Natural killer cell (primary cell): Measurements from ENCODE around the gene BRPF3. TPM values are rescaled to one million over a fixed set of nuclear protein-coding genes. Genes with fewer than 3 reads are reported as not detected.

Experiments
- ATAC-seq, 3 donors: fragments of 150-1000 bp in 2 of 3; fragments of 200-7000 bp in 1 of 3; cut with Tn5 transposase; 1 replicate in 1 of 3; 2 replicates in 2 of 3; pipeline ENCODE4 v1.10.0; 2021; ENCODE audit warnings: mild to moderate bottlenecking in 2 of 3, moderate library complexity in 2 of 3
- DNase-seq, 2 donors: peaks; one replicate each; pipeline versions ENCODE4 v3.0.0 to v3.0.0-alpha.2; 2013 to 2021; ENCODE audit warnings: mixed read lengths in 1 of 2
- H3K27ac ChIP-seq: one replicate; pipeline ENCODE4 v1.5.1; 2013; ENCODE audit warnings: mild to moderate bottlenecking, low read length
- H3K27me3 ChIP-seq: one replicate; pipeline ENCODE4 v1.6.1; 2013; ENCODE audit warnings: low read length; ENCODE audit not compliant: control insufficient read depth, insufficient read depth
- H3K36me3 ChIP-seq: one replicate; pipeline ENCODE4 v1.6.1; 2013; ENCODE audit warnings: low read length; ENCODE audit not compliant: control insufficient read depth, insufficient read depth
- H3K4me1 ChIP-seq: one replicate; pipeline ENCODE4 v1.6.1; 2013; ENCODE audit warnings: low read length; ENCODE audit not compliant: control insufficient read depth, insufficient read depth
- H3K4me3 ChIP-seq: one replicate; pipeline ENCODE4 v1.5.1; 2013; ENCODE audit warnings: low read length
- H3K9me3 ChIP-seq: one replicate; pipeline ENCODE4 v1.6.1; 2013; ENCODE audit warnings: low read length; ENCODE audit not compliant: control insufficient read depth, insufficient read depth
- H3K27ac Mint-ChIP-seq, 2 donors: one replicate each; pipeline ENCODE4 v1.8.0; 2022; ENCODE audit warnings: mild to moderate bottlenecking in 2 of 2, mixed read lengths in 2 of 2, moderate library complexity in 1 of 2
- H3K27me3 Mint-ChIP-seq, 2 donors: one replicate each; pipeline ENCODE4 v1.8.0; 2022; ENCODE audit warnings: low read depth in 2 of 2, mixed read lengths in 2 of 2
- H3K36me3 Mint-ChIP-seq: one replicate; pipeline ENCODE4 v1.8.0; 2022; ENCODE audit warnings: mixed read lengths
- H3K4me1 Mint-ChIP-seq, 2 donors: one replicate each; pipeline ENCODE4 v1.8.0; 2022; ENCODE audit warnings: mixed read lengths in 2 of 2
- H3K4me3 Mint-ChIP-seq: one replicate; pipeline ENCODE4 v1.8.0; 2022; ENCODE audit warnings: mild to moderate bottlenecking, moderate library complexity, mixed read lengths
- H3K9me3 Mint-ChIP-seq, 2 donors: one replicate each; pipeline ENCODE4 v1.8.0; 2022; ENCODE audit warnings: mixed read lengths in 2 of 2
- CTCF ChIP-seq: fragments of 200-600 bp; IDR thresholded peaks from one replicate; pipeline ENCODE4 v1.8.0; 2022; ENCODE audit warnings: antibody characterized with exemption
- WGBS: methylation state at CpG from one replicate; pipeline ENCODE4 v1.1.7; 2013; ENCODE audit warnings: missing lambda C conversion rate; ENCODE audit not compliant: insufficient coverage; 5-methylcytosine and 5-hydroxymethylcytosine counted together
- intact Hi-C: fragments of 100-400 bp; cut with micrococcal nuclease; formaldehyde crosslinking; loops from one replicate; pipeline ENCODE4 v1.14.2; 2022
- total RNA-seq, 4 donors: library from RNA; stranded (reverse); fragments of 120-200 nt in 1 of 4; gene quantifications; one replicate each; pipeline versions ENCODE4 v1.2.3 to v1.2.4, GENCODE V29; 2013 to 2022

The BRPF3 gene
- total RNA-seq, 3 donors from 2014 or later (not counting 1 experiment from before 2014, with no cell fraction given), result 46.0 to 58.5 (median 57.4) TPM

GRCh38 chr6:36239774-36240173 lies 43.2 kb downstream of the BRPF3 start:
- TF ChIP-seq CTCF, result no peak
- Histone ChIP-seq H3K27me3 (no peaks in the 10 kb centered on the region), H3K9me3 (no peaks in the 10 kb centered on the region), H3K27ac (no peak overlapping the region), H3K36me3 (no peaks in the 10 kb centered on the region), H3K4me3 (no peak overlapping the region), H3K4me1 (peaks cover 7% of the 10 kb centered on the region)
- H3K27ac Mint-ChIP-seq, result no peak overlapping the region
- peaks cover 10 to 19% of the 10 kb centered on the region in 2 donors for H3K4me1 Mint-ChIP-seq
- DNase-seq (no peak), ATAC-seq (no peak)
- WGBS, result 88% methylated on average over 5 of the region's 5 CpGs
- no peaks in the 10 kb centered on the region for H3K9me3 Mint-ChIP-seq
- H3K4me3 Mint-ChIP-seq, result no peak overlapping the region
- H3K27me3 Mint-ChIP-seq, result peaks cover 0 to 9% of the 10 kb centered on the region in 2 donors
- no peaks in the 10 kb centered on the region for H3K36me3 Mint-ChIP-seq
- intact Hi-C loops, result no loop called here

- Mint-ChIP-seq H3K9me3 (no peaks in the 10 kb centered on the region), H3K27ac (peak overlapping the region in 1 of 2 donors; percentile 22), H3K27me3 (peaks cover 0 to 9% of the 10 kb centered on the region in 2 donors), H3K4me1 (peaks cover 15 to 18% of the 10 kb centered on the region in 2 donors), H3K36me3 (no peaks in the 10 kb centered on the region), H3K4me3 (no peak overlapping the region)
- peaks cover 19% of the 10 kb centered on the region for H3K4me1 ChIP-seq
- H3K27ac ChIP-seq, result no peak overlapping the region
- intact Hi-C loops, result no loop called here
- H3K36me3 ChIP-seq, result no peaks in the 10 kb centered on the region
- H3K9me3 ChIP-seq, result no peaks in the 10 kb centered on the region
- H3K4me3 ChIP-seq, result no peak overlapping the region
- DNase-seq (no peak), ATAC-seq (no peak)
- TF ChIP-seq CTCF, result no peak
- H3K27me3 ChIP-seq, result no peaks in the 10 kb centered on the region
- WGBS, result 5% methylated on average over 10 of the region's 10 CpGs
Measured at GRCh38 chr6:36241728-36242127, 45.2 kb downstream of the BRPF3 start.

GRCh38 chr6:36242161-36242560 lies 45.6 kb downstream of the BRPF3 start:
- H3K9me3 ChIP-seq, result no peaks in the 10 kb centered on the region
- DNase-seq, result no peak
- H3K4me1 ChIP-seq, result peaks cover 22% of the 10 kb centered on the region
- peaks cover 0 to 12% of the 10 kb centered on the region in 2 donors for H3K27me3 Mint-ChIP-seq
- no peaks in the 10 kb centered on the region for H3K9me3 Mint-ChIP-seq
- no peak overlapping the region for H3K4me3 Mint-ChIP-seq
- ATAC-seq, result no peak
- no peak overlapping the region for H3K27ac ChIP-seq
- no peaks in the 10 kb centered on the region for H3K36me3 ChIP-seq
- intact Hi-C loops, result no loop called here
- peak overlapping the region in 1 of 2 donors; percentile 22 for H3K27ac Mint-ChIP-seq
- H3K27me3 ChIP-seq, result no peaks in the 10 kb centered on the region
- H3K4me1 Mint-ChIP-seq, result peaks cover 15 to 18% of the 10 kb centered on the region in 2 donors
- 77% methylated on average over 5 of the region's 5 CpGs for WGBS
- TF ChIP-seq CTCF, result no peak
- H3K36me3 Mint-ChIP-seq, result no peaks in the 10 kb centered on the region
- no peak overlapping the region for H3K4me3 ChIP-seq

- ATAC-seq (no peak), DNase-seq (no peak)
- Histone ChIP-seq H3K9me3 (no peaks in the 10 kb centered on the region), H3K27me3 (no peaks in the 10 kb centered on the region), H3K4me1 (peaks cover 22% of the 10 kb centered on the region), H3K27ac (no peak overlapping the region), H3K4me3 (no peak overlapping the region), H3K36me3 (no peaks in the 10 kb centered on the region)
- 92% methylated on average over 4 of the region's 4 CpGs for WGBS
- intact Hi-C loops, result no loop called here
- Mint-ChIP-seq H3K4me1 (peaks cover 15 to 18% of the 10 kb centered on the region in 2 donors), H3K4me3 (no peak overlapping the region), H3K27ac (peak overlapping the region in 1 of 2 donors; percentile 22), H3K27me3 (peaks cover 0 to 12% of the 10 kb centered on the region in 2 donors), H3K9me3 (no peaks in the 10 kb centered on the region), H3K36me3 (no peaks in the 10 kb centered on the region)
- no peak for TF ChIP-seq CTCF
Measured at GRCh38 chr6:36242626-36243025, 46.1 kb downstream of the BRPF3 start.
